AG08395 (cell line): ENCODE data around the gene KLHDC7B.

ENCODE experiments used
- DNase-seq: peaks from one replicate; pipeline ENCODE4 v3.0.0; 2012; ENCODE audit warnings: mixed read lengths, low spot score

Gene KLHDC7B

GRCh38 chr22:50548040-50548920 is 2.6 kb downstream of the KLHDC7B start:
- DNase-seq = no peak

DNA sequence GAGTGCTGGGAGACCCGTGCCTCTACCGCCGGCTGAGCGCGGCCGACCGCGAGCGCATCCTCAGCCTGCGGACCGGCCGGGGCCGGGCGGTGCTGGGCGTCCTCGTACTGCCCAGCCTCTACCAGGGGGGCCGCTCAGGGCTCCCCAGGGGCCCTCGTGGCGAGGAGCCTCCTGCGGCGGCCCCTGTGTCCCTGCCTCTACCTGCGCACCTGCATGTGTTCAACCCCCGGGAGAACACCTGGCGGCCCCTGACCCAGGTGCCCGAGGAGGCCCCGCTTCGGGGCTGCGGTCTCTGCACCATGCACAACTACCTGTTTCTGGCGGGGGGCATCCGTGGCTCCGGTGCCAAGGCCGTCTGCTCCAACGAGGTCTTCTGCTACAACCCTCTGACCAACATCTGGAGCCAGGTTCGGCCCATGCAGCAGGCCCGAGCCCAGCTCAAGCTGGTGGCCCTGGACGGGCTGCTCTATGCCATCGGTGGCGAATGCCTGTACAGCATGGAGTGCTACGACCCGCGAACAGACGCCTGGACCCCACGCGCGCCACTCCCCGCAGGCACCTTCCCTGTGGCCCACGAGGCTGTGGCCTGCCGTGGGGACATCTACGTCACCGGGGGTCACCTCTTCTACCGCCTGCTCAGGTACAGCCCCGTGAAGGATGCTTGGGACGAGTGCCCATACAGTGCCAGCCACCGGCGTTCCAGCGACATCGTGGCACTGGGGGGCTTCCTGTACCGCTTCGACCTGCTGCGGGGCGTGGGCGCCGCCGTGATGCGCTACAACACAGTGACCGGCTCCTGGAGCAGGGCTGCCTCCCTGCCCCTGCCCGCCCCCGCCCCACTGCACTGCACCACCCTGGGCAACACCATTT is 3.5 kb downstream of the KLHDC7B start:
- no peak for DNase-seq

- no peak for DNase-seq
These were observed 4.7 kb downstream of the KLHDC7B start for GRCh38 chr22:50550395-50550794.

DNA sequence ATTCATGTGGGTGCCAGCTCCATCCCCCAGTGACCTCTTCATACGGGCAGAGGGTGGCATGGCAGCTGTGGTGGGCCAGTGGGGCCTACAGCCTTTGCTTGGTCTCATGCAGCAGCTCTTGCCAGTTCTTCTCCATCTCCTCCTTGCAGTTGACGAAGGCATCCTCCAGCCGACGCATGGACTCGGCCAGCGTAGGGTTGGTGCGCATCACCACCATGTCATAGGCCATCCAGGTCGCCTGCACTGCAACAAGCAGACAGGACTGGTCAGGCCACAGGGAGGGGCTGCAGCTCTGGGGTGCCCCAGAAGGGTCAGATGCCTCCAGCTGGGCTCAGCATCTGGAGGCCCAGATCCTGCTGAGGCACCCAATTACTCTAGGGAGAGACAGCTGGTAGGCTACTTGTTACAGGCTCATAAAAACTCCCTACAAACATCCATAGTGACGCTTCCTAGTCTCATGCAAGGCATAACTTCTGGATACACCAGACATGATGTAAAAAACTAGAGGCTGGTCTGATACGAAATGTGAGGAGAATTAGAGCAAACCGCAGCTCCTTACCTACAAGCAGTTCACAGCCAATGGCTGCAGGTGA is 5.6 kb downstream of the KLHDC7B start:
- no peak for DNase-seq

DNA sequence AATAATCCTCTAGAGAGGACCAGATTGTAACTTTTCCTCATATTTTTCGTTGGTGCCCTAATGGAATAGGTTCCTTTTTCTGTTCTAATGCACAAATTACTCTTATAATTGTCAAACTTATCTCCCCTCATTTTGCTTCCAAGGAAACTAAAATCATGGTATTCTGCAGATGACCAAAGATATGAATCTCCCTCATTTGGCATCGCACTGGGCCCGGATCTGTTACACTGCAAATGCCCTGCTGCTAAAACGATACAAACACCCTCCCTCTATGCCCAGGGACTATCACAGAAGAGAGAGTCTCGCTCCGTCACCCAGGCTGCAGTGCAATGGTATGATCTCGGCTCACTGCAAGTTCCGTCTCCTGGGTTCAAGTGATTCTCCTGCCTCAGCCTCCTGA is 7.6 kb downstream of the KLHDC7B start:
- DNase-seq = no peak

GRCh38 chr22:50556703-50557102 is 11.0 kb downstream of the KLHDC7B start:
- DNase-seq = no peak

GRCh38 chr22:50560034-50560433 is 14.3 kb downstream of the KLHDC7B start:
- DNase-seq = no peak

- no peak for DNase-seq
These were observed 16.0 kb downstream of the KLHDC7B start for GRCh38 chr22:50561401-50562358.

GRCh38 chr22:50562523-50563412 is 17.1 kb downstream of the KLHDC7B start, which contains the start of gene SYCE3:
Gene SYCE3 (minus strand): TSS chr22:50562919. CDS start chr22:50556405, 6,514 bp downstream.
- peak; percentile 96 for DNase-seq

DNA sequence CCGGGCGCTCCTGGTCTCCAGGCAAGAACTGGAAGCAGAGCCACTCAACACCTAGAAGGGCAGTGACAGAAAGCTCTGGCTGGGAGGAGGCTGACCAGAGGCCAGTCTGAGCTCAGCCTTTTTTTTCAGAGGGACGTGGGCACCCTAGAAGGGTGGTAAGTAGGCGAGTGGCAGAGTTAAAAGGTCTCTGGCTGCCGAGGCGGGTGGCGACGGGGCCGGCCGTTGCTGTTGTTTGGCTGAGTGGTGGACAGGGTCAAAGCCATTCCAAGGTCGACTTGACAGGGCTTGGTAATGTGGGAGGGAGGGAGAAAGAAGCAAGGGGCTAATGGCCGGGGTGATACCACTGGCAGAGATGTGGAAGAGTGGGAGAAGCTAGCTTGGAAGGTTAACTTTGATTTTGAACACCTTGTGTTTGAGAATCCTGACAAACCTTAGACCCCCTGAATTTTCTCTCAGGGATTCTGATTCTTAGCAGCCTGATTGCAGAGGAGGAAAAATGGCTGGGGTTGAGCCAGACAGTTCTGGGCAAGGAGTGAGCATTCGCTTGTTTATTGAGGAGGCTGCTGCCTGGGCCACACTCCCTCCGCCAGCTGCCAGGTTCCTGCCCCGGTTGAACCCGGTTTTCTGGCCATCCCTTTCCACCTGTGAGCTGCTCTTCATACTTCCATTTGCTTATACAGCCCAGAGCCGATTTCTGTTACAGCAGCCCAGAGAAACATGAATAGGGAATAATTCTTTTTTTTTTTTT is 17.9 kb downstream of the KLHDC7B start:
- no peak for DNase-seq

DNA sequence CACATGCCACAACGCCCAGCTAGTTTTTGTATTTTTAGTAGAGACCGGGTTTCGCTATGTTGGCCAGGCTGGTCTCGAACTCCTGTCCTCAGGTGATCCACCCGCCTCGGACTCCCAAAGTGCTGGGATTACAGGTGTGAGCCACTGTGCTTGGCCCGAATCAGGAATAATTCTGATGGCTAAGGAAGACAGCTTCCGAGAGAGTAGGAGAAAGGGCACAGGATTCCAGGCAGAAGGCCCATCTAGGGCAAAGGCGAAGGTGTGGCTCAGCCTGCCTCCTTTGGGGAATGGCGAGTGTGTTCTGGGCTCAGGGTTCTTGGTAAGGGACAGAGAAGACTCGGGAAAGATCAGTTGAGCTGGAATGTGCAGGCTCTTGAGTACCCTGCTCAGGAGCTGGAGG is 18.6 kb downstream of the KLHDC7B start:
- DNase-seq = no peak

- no peak for DNase-seq
These were observed 22.1 kb downstream of the KLHDC7B start for GRCh38 chr22:50567721-50568252.

- DNase-seq = no peak
These were observed 22.9 kb downstream of the KLHDC7B start for GRCh38 chr22:50568626-50569025.

DNA sequence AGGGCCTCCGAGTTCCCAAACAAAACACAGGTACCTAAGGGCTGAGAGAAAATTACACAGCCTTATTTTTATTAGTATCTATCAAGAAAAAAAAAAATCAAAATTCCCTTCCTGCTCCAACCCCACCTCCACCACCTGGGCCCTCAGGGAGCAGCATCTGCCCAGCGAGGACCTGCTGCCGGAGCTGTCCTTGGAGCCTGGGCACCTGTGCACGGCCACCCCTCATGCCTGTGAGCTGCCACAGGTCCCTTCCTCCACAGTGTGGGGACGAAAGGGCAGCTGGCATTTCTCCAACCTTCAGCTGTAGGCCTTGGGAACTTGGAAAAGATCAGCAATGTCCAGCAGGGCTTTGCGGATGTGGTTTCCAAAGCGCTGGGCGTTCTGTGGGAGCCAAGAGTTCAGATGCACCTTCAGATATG is 23.4 kb downstream of the KLHDC7B start:
- no peak for DNase-seq

DNA sequence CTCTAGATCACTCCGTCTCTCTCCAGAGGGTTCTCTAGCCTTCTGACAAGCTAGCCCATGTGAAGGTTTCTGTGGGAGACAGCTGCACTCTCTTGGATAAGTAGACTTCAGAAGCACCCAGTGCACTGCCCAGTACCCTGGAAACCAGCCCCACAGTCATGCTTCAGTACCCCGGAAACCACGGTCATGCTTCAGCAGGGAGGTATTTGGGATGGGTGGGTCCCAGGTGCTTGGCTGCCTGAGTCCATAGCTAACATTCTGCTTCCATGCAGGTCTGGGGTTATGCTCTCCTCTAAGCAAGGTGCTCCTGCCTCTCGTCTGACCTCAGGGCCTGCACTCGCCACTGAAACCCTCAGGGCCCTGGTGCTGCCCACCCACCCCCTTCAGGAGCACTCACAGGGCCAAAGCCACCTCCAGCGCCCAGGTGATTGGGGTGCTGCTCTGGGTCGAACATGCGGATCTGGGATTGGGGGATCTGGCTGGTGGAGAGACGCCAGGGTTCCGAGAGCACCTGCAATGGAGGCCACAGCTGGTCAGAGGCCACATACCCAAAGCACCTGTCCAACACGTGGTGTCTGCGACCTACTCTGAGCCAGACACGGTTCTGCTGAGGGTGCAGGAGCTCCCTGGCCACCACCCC is 24.3 kb downstream of the KLHDC7B start:
- DNase-seq = no peak

DNA sequence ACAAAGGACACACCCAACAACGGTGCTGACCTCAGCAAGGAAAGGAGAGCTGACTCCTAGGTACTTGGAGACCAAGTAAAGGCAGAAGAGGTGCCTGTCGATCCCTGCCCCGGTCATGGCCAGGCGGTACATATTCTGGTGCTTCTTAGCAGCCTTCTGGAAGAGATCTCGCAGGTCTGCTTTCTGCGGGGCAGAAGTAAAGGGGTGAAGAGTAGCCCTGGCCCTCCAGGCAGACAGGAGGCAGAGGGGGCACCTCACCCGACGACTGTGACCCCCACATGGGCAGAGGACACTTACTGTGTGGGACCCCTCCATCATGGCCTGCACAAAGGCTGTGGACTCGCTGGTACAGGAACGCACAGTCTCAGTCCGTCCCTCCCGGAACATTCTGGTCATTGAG is 25.2 kb downstream of the KLHDC7B start:
- DNase-seq = no peak

- DNase-seq = no peak
These were observed 25.8 kb downstream of the KLHDC7B start for GRCh38 chr22:50571264-50572175.

- no peak for DNase-seq
These were observed 27.3 kb downstream of the KLHDC7B start for GRCh38 chr22:50572965-50573364.
